HL-60 (cell line): ENCODE measurements around the gene TSPAN18.

Experiments used
- CTCF ChIP-seq: IDR thresholded peaks from one replicate; pipeline ENCODE4 v1.5.1; 2011; ENCODE audit warnings: low read length, control low read depth, inconsistent platforms; ENCODE audit not compliant: insufficient read depth
- GABPA ChIP-seq: IDR thresholded peaks from 2 replicates; pipeline ENCODE4 v1.6.1; 2012; ENCODE audit warnings: low read depth
- POLR2AphosphoS5 ChIP-seq: IDR thresholded peaks from 2 replicates; pipeline ENCODE4 v1.6.1; 2012; ENCODE audit warnings: low read depth
- REST ChIP-seq: IDR thresholded peaks from 2 replicates; pipeline ENCODE4 v1.6.1; 2012; ENCODE audit warnings: low read depth; ENCODE audit not compliant: insufficient replicate concordance
- SPI1 ChIP-seq: IDR thresholded peaks from 2 replicates; pipeline ENCODE4 v1.6.1; 2012; ENCODE audit warnings: low read depth, mild to moderate bottlenecking, borderline replicate concordance

- TF ChIP-seq CTCF (no peak), POLR2AphosphoS5 (no peak), REST (no peak), SPI1 (no peak), GABPA (no peak)
Observed at GRCh38 chr11:44770401-44770800, 43.6 kb downstream of the TSPAN18 start.
